Measurements from ENCODE around the gene AP2S1.
"Not testable (repeated sequence)": the region's sequence is repeated elsewhere in the genome, so short reads cannot be mapped to it uniquely, and the experiment has no call there.

AP2S1 gene

GRCh38 chr19:46886546-46887239 lies 36.0 kb upstream of the AP2S1 start:
- Histone ChIP-seq H3K4me2 (ENCODE audit: insufficient read depth, low read length, poor library complexity, severe bottlenecking) (no peak overlapping the region), H3K14ac (ENCODE audit: low read length) (no peak overlapping the region), H3K9me3 (replicated peaks in 1 of 2; ENCODE audit: control insufficient read depth in 2 of 2, insufficient read depth in 1 of 2, low read depth in 1 of 2, low read length in 2 of 2) (peaks cover 0 to 10% of the 10 kb centered on the region in 2 donors), H3K18ac (ENCODE audit: low read length) (no peak overlapping the region), H4K91ac (ENCODE audit: low read depth, low read length, poor library complexity) (no peak overlapping the region), H3K79me1 (ENCODE audit: low read depth, low read length) (peaks cover 2% of the 10 kb centered on the region), H3K23ac (ENCODE audit: low read depth, low read length, poor library complexity) (no peak overlapping the region), H3K27me3 (ENCODE audit: control insufficient read depth in 3 of 3, insufficient read depth in 3 of 3, low read depth in 1 of 3, low read length in 3 of 3) (no peaks in the 10 kb centered on the region), H2BK15ac (ENCODE audit: low read length) (no peak overlapping the region), H3K27ac (replicated peaks; ENCODE audit: low read length) (no peak overlapping the region), H2BK120ac (ENCODE audit: low read depth, low read length) (no peak overlapping the region), H2AK5ac (ENCODE audit: low read depth, low read length) (no peak overlapping the region), H2BK12ac (ENCODE audit: low read length) (no peak overlapping the region), H3K4ac (ENCODE audit: low read length) (no peak overlapping the region), H3K9ac (ENCODE audit: low read depth, low read length, poor library complexity) (no peak overlapping the region), H2BK5ac (ENCODE audit: low read length) (no peak overlapping the region), H3K4me3 (ENCODE audit: low read length in 2 of 2) (no peak overlapping the region), H4K8ac (ENCODE audit: low read depth, low read length) (no peak overlapping the region), H3K36me3 (replicated peaks in 1 of 2; ENCODE audit: control insufficient read depth in 2 of 2, insufficient read depth in 2 of 2, low read length in 2 of 2) (peaks cover 1 to 4% of the 10 kb centered on the region in 2 donors), H2AFZ (ENCODE audit: low read length) (no peak overlapping the region), H3K4me1 (ENCODE audit: control insufficient read depth in 2 of 2, insufficient read depth in 1 of 2, low read depth in 1 of 2, low read length in 2 of 2) (peaks cover 2% of the 10 kb centered on the region in 2 donors)
- no CpG with 5 or more reads among the region's 5 CpGs for WGBS, 2 donors (ENCODE audit: extremely low coverage in 2 of 2, insufficient read length in 2 of 2, insufficient replicate concordance in 1 of 2)
- no peak for DNase-seq (ENCODE audit: low spot score)

- Histone ChIP-seq H3K23ac (ENCODE audit: low read depth, low read length, poor library complexity) (no peak overlapping the region), H2AFZ (ENCODE audit: low read length) (no peak overlapping the region), H3K79me1 (ENCODE audit: low read depth, low read length) (peaks cover 2% of the 10 kb centered on the region), H4K91ac (ENCODE audit: low read depth, low read length, poor library complexity) (no peak overlapping the region), H2BK5ac (ENCODE audit: low read length) (no peak overlapping the region), H2BK120ac (ENCODE audit: low read depth, low read length) (no peak overlapping the region), H3K14ac (ENCODE audit: low read length) (no peak overlapping the region), H3K4me3 (ENCODE audit: low read length in 2 of 2) (no peak overlapping the region), H3K4me1 (ENCODE audit: control insufficient read depth in 2 of 2, insufficient read depth in 1 of 2, low read depth in 1 of 2, low read length in 2 of 2) (peaks cover 2% of the 10 kb centered on the region in 2 donors), H3K36me3 (replicated peaks in 1 of 2; ENCODE audit: control insufficient read depth in 2 of 2, insufficient read depth in 2 of 2, low read length in 2 of 2) (peaks cover 1 to 7% of the 10 kb centered on the region in 2 donors), H3K18ac (ENCODE audit: low read length) (no peak overlapping the region), H3K4me2 (ENCODE audit: insufficient read depth, low read length, poor library complexity, severe bottlenecking) (no peak overlapping the region), H2AK5ac (ENCODE audit: low read depth, low read length) (no peak overlapping the region), H3K4ac (ENCODE audit: low read length) (no peak overlapping the region), H2BK12ac (ENCODE audit: low read length) (no peak overlapping the region), H3K9ac (ENCODE audit: low read depth, low read length, poor library complexity) (no peak overlapping the region), H2BK15ac (ENCODE audit: low read length) (no peak overlapping the region), H3K27ac (replicated peaks; ENCODE audit: low read length) (no peak overlapping the region), H3K9me3 (replicated peaks in 1 of 2; ENCODE audit: control insufficient read depth in 2 of 2, insufficient read depth in 1 of 2, low read depth in 1 of 2, low read length in 2 of 2) (peaks cover 0 to 10% of the 10 kb centered on the region in 2 donors), H4K8ac (ENCODE audit: low read depth, low read length) (no peak overlapping the region), H3K27me3 (ENCODE audit: control insufficient read depth in 3 of 3, insufficient read depth in 3 of 3, low read depth in 1 of 3, low read length in 3 of 3) (no peaks in the 10 kb centered on the region)
- DNase-seq (ENCODE audit: low spot score) = no peak
- no CpG with 5 or more reads among the region's 2 CpGs for WGBS, 2 donors (ENCODE audit: extremely low coverage in 2 of 2, insufficient read length in 2 of 2, insufficient replicate concordance in 1 of 2)
Measured at GRCh38 chr19:46885411-46885810, 34.8 kb upstream of the AP2S1 start.

- H3K4me3 ChIP-seq (ENCODE audit: low read length in 2 of 2); H2BK5ac ChIP-seq (ENCODE audit: low read length); H3K4me1 ChIP-seq (ENCODE audit: control insufficient read depth in 2 of 2, insufficient read depth in 1 of 2, low read depth in 1 of 2, low read length in 2 of 2); H2AFZ ChIP-seq (ENCODE audit: low read length); H3K4ac ChIP-seq (ENCODE audit: low read length); H4K91ac ChIP-seq (ENCODE audit: low read depth, low read length, poor library complexity); H3K79me1 ChIP-seq (ENCODE audit: low read depth, low read length); H3K18ac ChIP-seq (ENCODE audit: low read length); H4K8ac ChIP-seq (ENCODE audit: low read depth, low read length); H2BK120ac ChIP-seq (ENCODE audit: low read depth, low read length); H3K9ac ChIP-seq (ENCODE audit: low read depth, low read length, poor library complexity); H2AK5ac ChIP-seq (ENCODE audit: low read depth, low read length); H3K14ac ChIP-seq (ENCODE audit: low read length); H3K23ac ChIP-seq (ENCODE audit: low read depth, low read length, poor library complexity); H2BK12ac ChIP-seq (ENCODE audit: low read length); H3K4me2 ChIP-seq (ENCODE audit: insufficient read depth, low read length, poor library complexity, severe bottlenecking); H3K27ac ChIP-seq (replicated peaks; ENCODE audit: low read length); H2BK15ac ChIP-seq (ENCODE audit: low read length); DNase-seq (ENCODE audit: low spot score); H3K27me3 ChIP-seq (ENCODE audit: control insufficient read depth in 3 of 3, insufficient read depth in 3 of 3, low read depth in 1 of 3, low read length in 3 of 3): not testable (repeated sequence)
- peaks cover 0 to 26% of the 10 kb centered on the region in 2 donors for H3K36me3 ChIP-seq (replicated peaks in 1 of 2; ENCODE audit: control insufficient read depth in 2 of 2, insufficient read depth in 2 of 2, low read length in 2 of 2)
- H3K9me3 ChIP-seq (replicated peaks in 1 of 2; ENCODE audit: control insufficient read depth in 2 of 2, insufficient read depth in 1 of 2, low read depth in 1 of 2, low read length in 2 of 2) = peaks cover 0 to 10% of the 10 kb centered on the region in 2 donors
- no CpG with 5 or more reads among the region's 4 CpGs for WGBS, 2 donors (ENCODE audit: extremely low coverage in 2 of 2, insufficient read length in 2 of 2, insufficient replicate concordance in 1 of 2)
Measured at GRCh38 chr19:46882751-46883150, 32.1 kb upstream of the AP2S1 start.

- no peak overlapping the region for H3K9ac ChIP-seq (ENCODE audit: low read depth, low read length, poor library complexity)
Measured at GRCh38 chr19:46882034-46882433, 31.4 kb upstream of the AP2S1 start.

More at GRCh38 chr19:46882034-46882433, 31.4 kb upstream of the AP2S1 start:
- Histone ChIP-seq H3K36me3 (replicated peaks in 1 of 2; ENCODE audit: control insufficient read depth in 2 of 2, insufficient read depth in 2 of 2, low read length in 2 of 2) (peaks cover 0 to 22% of the 10 kb centered on the region in 2 donors), H3K79me1 (ENCODE audit: low read depth, low read length) (no peaks in the 10 kb centered on the region), H2BK5ac (ENCODE audit: low read length) (no peak overlapping the region), H4K8ac (ENCODE audit: low read depth, low read length) (no peak overlapping the region), H3K4ac (ENCODE audit: low read length) (no peak overlapping the region), H2BK15ac (ENCODE audit: low read length) (no peak overlapping the region), H2BK12ac (ENCODE audit: low read length) (no peak overlapping the region), H3K18ac (ENCODE audit: low read length) (no peak overlapping the region), H3K4me3 (ENCODE audit: low read length in 2 of 2) (no peak overlapping the region), H4K91ac (ENCODE audit: low read depth, low read length, poor library complexity) (no peak overlapping the region), H3K4me1 (ENCODE audit: control insufficient read depth in 2 of 2, insufficient read depth in 1 of 2, low read depth in 1 of 2, low read length in 2 of 2) (peaks cover 2% of the 10 kb centered on the region in 2 donors), H3K23ac (ENCODE audit: low read depth, low read length, poor library complexity) (no peak overlapping the region), H2AFZ (ENCODE audit: low read length) (no peak overlapping the region), H2BK120ac (ENCODE audit: low read depth, low read length) (no peak overlapping the region), H3K4me2 (ENCODE audit: insufficient read depth, low read length, poor library complexity, severe bottlenecking) (no peak overlapping the region), H3K9me3 (replicated peaks in 1 of 2; ENCODE audit: control insufficient read depth in 2 of 2, insufficient read depth in 1 of 2, low read depth in 1 of 2, low read length in 2 of 2) (peaks cover 0 to 5% of the 10 kb centered on the region in 2 donors), H3K14ac (ENCODE audit: low read length) (no peak overlapping the region), H3K27me3 (ENCODE audit: control insufficient read depth in 3 of 3, insufficient read depth in 3 of 3, low read depth in 1 of 3, low read length in 3 of 3) (no peaks in the 10 kb centered on the region), H3K27ac (replicated peaks; ENCODE audit: low read length) (no peak overlapping the region), H2AK5ac (ENCODE audit: low read depth, low read length) (no peak overlapping the region)
- no peak for DNase-seq (ENCODE audit: low spot score)
- no CpG with 5 or more reads among the region's 4 CpGs for WGBS, 2 donors (ENCODE audit: extremely low coverage in 2 of 2, insufficient read length in 2 of 2, insufficient replicate concordance in 1 of 2)

Data from neuronal stem cell (in vitro differentiated cells).